Tibial artery (tissue), 4 donors: Measurements from ENCODE around the gene FAS.

ENCODE experiments used
- DNase-seq, 2 donors: peaks; one replicate each; pipeline ENCODE4 v3.0.0-alpha.2; 2019
- H3K27ac ChIP-seq, 2 donors: fragments of 200-600 bp; sonication (generic) in 1 of 2; 1 replicate in 1 of 2; 2 replicates in 1 of 2; pipeline ENCODE4 v1.5.1; 2018 to 2019; ENCODE audit warnings: mild to moderate bottlenecking in 1 of 2
- H3K27me3 ChIP-seq, 2 donors: fragments of 200-600 bp; sonication (generic) in 1 of 2; one replicate each; pipeline versions ENCODE4 v1.5.1 to v1.6.0; 2016 to 2019
- H3K36me3 ChIP-seq, 3 donors: fragments of 200-600 bp; sonication (generic) in 2 of 3; one replicate each; pipeline ENCODE4 v1.5.1; 2016 to 2019; ENCODE audit warnings: mild to moderate bottlenecking in 2 of 3
- H3K4me1 ChIP-seq, 4 donors: fragments of 200-600 bp; sonication (generic) in 2 of 4; 1 replicate in 3 of 4; 2 replicates in 1 of 4; pipeline ENCODE4 v1.5.1; 2016 to 2019
- H3K4me3 ChIP-seq, 2 donors: fragments of 200-600 bp; sonication (generic) in 1 of 2; 1 replicate in 1 of 2; 2 replicates in 1 of 2; pipeline ENCODE4 v1.5.1; 2018 to 2019; ENCODE audit warnings: mild to moderate bottlenecking in 2 of 2
- H3K9me3 ChIP-seq, 3 donors: fragments of 200-600 bp; sonication (generic) in 1 of 3; one replicate each; pipeline ENCODE4 v1.5.1; 2016 to 2019
- CTCF ChIP-seq, 2 experiments: fragments of 200-600 bp in 1 of 2; fragments of 450-650 bp in 1 of 2; IDR thresholded peaks; one replicate each; pipeline ENCODE4 v1.5.1; 2017 to 2019; ENCODE audit warnings: antibody characterized with exemption in 2 of 2, mild to moderate bottlenecking in 1 of 2, moderate library complexity in 1 of 2
- intact Hi-C: fragments of 100-400 bp; cut with DNase I; formaldehyde crosslinking; loops from one replicate; pipeline ENCODE4 v1.15.0; 2023; ENCODE audit warnings: low total_unique reads

FAS gene

GRCh38 chr10:88968391-88968790 lies 22.2 kb upstream of the FAS start:
- Histone ChIP-seq H3K4me3 (no peak overlapping the region), H3K27ac (peak overlapping the region; percentile 77 to 81), H3K9me3 (no peaks in the 10 kb centered on the region), H3K4me1 (peaks cover 0 to 99% (median 53%) of the 10 kb centered on the region in 4 donors), H3K27me3 (no peaks in the 10 kb centered on the region), H3K36me3 (no peaks in the 10 kb centered on the region)
- DNase-seq: no peak
- intact Hi-C loops: no loop called here
- no peak for TF ChIP-seq CTCF (IDR thresholded peaks at IDR 0.05)

- Histone ChIP-seq H3K27ac (peak overlapping the region; percentile 77 to 81), H3K9me3 (no peaks in the 10 kb centered on the region), H3K4me1 (peaks cover 0 to 95% (median 46%) of the 10 kb centered on the region in 4 donors), H3K4me3 (peak overlapping the region; percentile 15 to 19), H3K27me3 (no peaks in the 10 kb centered on the region), H3K36me3 (no peaks in the 10 kb centered on the region)
- intact Hi-C loops: no loop called here
- no peak for TF ChIP-seq CTCF (IDR thresholded peaks at IDR 0.05)
- peak in 1 of 2 donors; percentile 70 for DNase-seq
These were observed 19.2 kb upstream of the FAS start for GRCh38 chr10:88971221-88972061.

GRCh38 chr10:88974012-88974411 lies 16.6 kb upstream of the FAS start:
- no peak for DNase-seq
- Histone ChIP-seq H3K4me3 (peak overlapping the region; percentile 38 to 47), H3K9me3 (no peaks in the 10 kb centered on the region), H3K27ac (peak overlapping the region; percentile 77 to 81), H3K27me3 (no peaks in the 10 kb centered on the region), H3K4me1 (peaks cover 0 to 79% (median 36%) of the 10 kb centered on the region in 4 donors), H3K36me3 (no peaks in the 10 kb centered on the region)
- TF ChIP-seq CTCF (IDR thresholded peaks at IDR 0.05): no peak
- intact Hi-C loops: no loop called here

- DNase-seq: no peak
- no peak for TF ChIP-seq CTCF (IDR thresholded peaks at IDR 0.05)
- H3K36me3 ChIP-seq: no peaks in the 10 kb centered on the region
- H3K4me1 ChIP-seq: peaks cover 0 to 79% (median 38%) of the 10 kb centered on the region in 4 donors
- intact Hi-C loops: no loop called here
- no peaks in the 10 kb centered on the region for H3K27me3 ChIP-seq
- no peaks in the 10 kb centered on the region for H3K9me3 ChIP-seq
- H3K27ac ChIP-seq: peak overlapping the region; percentile 68 to 81
- peak overlapping the region; percentile 38 to 47 for H3K4me3 ChIP-seq
These were observed 15.9 kb upstream of the FAS start for GRCh38 chr10:88974446-88975376.

- intact Hi-C loops: no loop called here
These were observed 15.2 kb upstream of the FAS start for GRCh38 chr10:88975377-88975720.

More at GRCh38 chr10:88975377-88975720, 15.2 kb upstream of the FAS start:
- H3K27me3 ChIP-seq: no peaks in the 10 kb centered on the region
- peak overlapping the region; percentile 68 to 81 for H3K27ac ChIP-seq
- peaks cover 0 to 79% (median 42%) of the 10 kb centered on the region in 4 donors for H3K4me1 ChIP-seq
- TF ChIP-seq CTCF (IDR thresholded peaks at IDR 0.05): no peak
- no peak for DNase-seq
- no peaks in the 10 kb centered on the region for H3K36me3 ChIP-seq
- no peaks in the 10 kb centered on the region for H3K9me3 ChIP-seq
- H3K4me3 ChIP-seq: peak overlapping the region; percentile 38 to 47
